CD14-positive monocyte (primary cell): ENCODE results near the gene TNIK. TPM values are rescaled to one million over a fixed set of nuclear protein-coding genes. Genes with fewer than 3 reads are reported as not detected.

Experiments used
- DNase-seq, 3 donors: peaks; one replicate each; pipeline ENCODE4 v3.0.0-alpha.2; 2011 to 2022
- H2AFZ ChIP-seq: 2 replicates; pipeline ENCODE4 v1.6.0; 2012; ENCODE audit warnings: mild to moderate bottlenecking, low read depth, low read length, inconsistent platforms; ENCODE audit not compliant: insufficient read depth, poor library complexity, severe bottlenecking
- H3K27ac ChIP-seq, 2 donors: 1 replicate in 1 of 2; 2 replicates in 1 of 2; pipeline ENCODE4 v1.5.1; 2012 to 2013; ENCODE audit warnings: low read length in 2 of 2, control low read depth in 1 of 2, inconsistent platforms in 1 of 2, low read depth in 1 of 2, mild to moderate bottlenecking in 1 of 2
- H3K27me3 ChIP-seq, 2 donors: one replicate each; pipeline versions ENCODE4 v1.6.0 to v1.6.1; 2011 to 2013; ENCODE audit warnings: low read length in 2 of 2; ENCODE audit not compliant: control insufficient read depth in 2 of 2, insufficient read depth in 2 of 2
- H3K36me3 ChIP-seq, 2 donors: replicated peaks in 1 of 2; 1 replicate in 1 of 2; 2 replicates in 1 of 2; pipeline versions ENCODE4 v1.5.1 to v1.6.1; 2012 to 2013; ENCODE audit warnings: low read length in 2 of 2, control low read depth in 1 of 2, inconsistent platforms in 1 of 2, mild to moderate bottlenecking in 1 of 2; ENCODE audit not compliant: insufficient read depth in 2 of 2, control insufficient read depth in 1 of 2
- H3K4me1 ChIP-seq, 2 donors: 1 replicate in 1 of 2; 2 replicates in 1 of 2; pipeline versions ENCODE4 v1.5.1 to v1.6.1; 2012 to 2013; ENCODE audit warnings: low read length in 2 of 2, control low read depth in 1 of 2, inconsistent platforms in 1 of 2, mild to moderate bottlenecking in 1 of 2, moderate library complexity in 1 of 2; ENCODE audit not compliant: insufficient read depth in 2 of 2, control insufficient read depth in 1 of 2
- H3K4me2 ChIP-seq: replicated peaks from 2 replicates; pipeline ENCODE3; 2012; ENCODE audit warnings: low read length, moderate library complexity, mild to moderate bottlenecking; ENCODE audit not compliant: poor library complexity, severe bottlenecking; ENCODE audit errors: extremely low read depth
- H3K4me3 ChIP-seq, 3 experiments: fragments of 200-600 bp in 1 of 3; sonication (generic) in 1 of 3; replicated peaks in 1 of 3; 1 replicate in 2 of 3; 2 replicates in 1 of 3; pipeline ENCODE4 v1.5.1; 2011 to 2013; ENCODE audit warnings: low read length in 3 of 3, mild to moderate bottlenecking in 3 of 3, control low read depth in 2 of 3, low read depth in 2 of 3, inconsistent platforms in 1 of 3, moderate library complexity in 1 of 3
- H3K79me2 ChIP-seq: 2 replicates; pipeline ENCODE4 v1.6.0; 2012; ENCODE audit warnings: mild to moderate bottlenecking, control low read depth, inconsistent platforms, low read length, moderate library complexity; ENCODE audit not compliant: insufficient read depth
- H3K9ac ChIP-seq: 2 replicates; pipeline ENCODE4 v1.6.0; 2017; ENCODE audit warnings: low read length, mild to moderate bottlenecking; ENCODE audit not compliant: insufficient read depth, poor library complexity, severe bottlenecking
- H3K9me3 ChIP-seq, 2 donors: replicated peaks in 1 of 2; 1 replicate in 1 of 2; 2 replicates in 1 of 2; pipeline versions ENCODE4 v1.5.1 to v1.6.1; 2012 to 2013; ENCODE audit warnings: low read length in 2 of 2, control low read depth in 1 of 2; ENCODE audit not compliant: control insufficient read depth in 1 of 2, insufficient read depth in 1 of 2
- H4K20me1 ChIP-seq: 2 replicates; pipeline ENCODE4 v1.6.0; 2012; ENCODE audit warnings: mild to moderate bottlenecking, low read length, control low read depth, moderate library complexity; ENCODE audit not compliant: insufficient read depth
- H3K27ac Mint-ChIP-seq, 7 donors: one replicate each; pipeline ENCODE4 v1.8.0; 2020; ENCODE audit warnings: mild to moderate bottlenecking in 7 of 7, mixed read lengths in 7 of 7, moderate library complexity in 6 of 7, inconsistent platforms in 2 of 7
- H3K27me3 Mint-ChIP-seq, 3 donors: one replicate each; pipeline ENCODE4 v1.8.0; 2021 to 2022; ENCODE audit warnings: low read depth in 3 of 3, mild to moderate bottlenecking in 3 of 3, mixed read lengths in 3 of 3, moderate library complexity in 3 of 3, inconsistent platforms in 1 of 3
- H3K36me3 Mint-ChIP-seq, 2 donors: one replicate each; pipeline ENCODE4 v1.8.0; 2020; ENCODE audit warnings: mixed read lengths in 2 of 2, inconsistent platforms in 1 of 2, mild to moderate bottlenecking in 1 of 2
- H3K4me1 Mint-ChIP-seq: one replicate; pipeline ENCODE4 v1.8.0; 2020; ENCODE audit warnings: mild to moderate bottlenecking, mixed read lengths
- H3K4me3 Mint-ChIP-seq, 2 donors: one replicate each; pipeline ENCODE4 v1.8.0; 2020; ENCODE audit warnings: mild to moderate bottlenecking in 2 of 2, mixed read lengths in 2 of 2, moderate library complexity in 1 of 2
- H3K9me3 Mint-ChIP-seq, 7 donors: one replicate each; pipeline ENCODE4 v1.8.0; 2020 to 2022; ENCODE audit warnings: mixed read lengths in 7 of 7, mild to moderate bottlenecking in 6 of 7, moderate library complexity in 6 of 7, inconsistent platforms in 2 of 7
- CTCF ChIP-seq: fragments of 200-600 bp; IDR thresholded peaks from one replicate; pipeline ENCODE4 v1.8.0; 2022; ENCODE audit warnings: antibody characterized with exemption, mild to moderate bottlenecking
- WGBS: methylation state at CpG from one replicate; pipeline ENCODE4 v1.1.5; 2013; ENCODE audit warnings: missing lambda C conversion rate; ENCODE audit not compliant: insufficient coverage; 5-methylcytosine and 5-hydroxymethylcytosine counted together
- intact Hi-C, 2 donors: fragments of 100-400 bp; cut with micrococcal nuclease; formaldehyde crosslinking; loops; one replicate each; pipeline versions ENCODE4 v1.15.0 to v1.15.1; 2023
- polyA plus RNA-seq, 3 donors: library from polyadenylated mRNA; depleted of rRNA in 1 of 3; unstranded in 2 of 3; stranded (reverse) in 1 of 3; fragments of 300-500 nt in 2 of 3; fragments of >200 nt in 1 of 3; fragmentation: Illumina TruSeq in 2 of 3; gene quantifications; 1 replicate in 2 of 3; 2 replicates in 1 of 3; pipeline ENCODE4 v1.2.3, GENCODE V29; 2012 to 2021

Gene TNIK
- polyA plus RNA-seq, 3 donors = 0.36 to 1.8 (median 0.75) TPM

- H3K9me3 ChIP-seq = no peaks in the 10 kb centered on the region
- no peaks in the 10 kb centered on the region for H3K4me1 Mint-ChIP-seq
- intact Hi-C loops = no loop called here
- WGBS = 100% methylated on average over 1 of the region's 3 CpGs
- no peaks in the 10 kb centered on the region for H3K4me1 ChIP-seq
- no peaks in the 10 kb centered on the region for H3K36me3 Mint-ChIP-seq
- H3K4me2 ChIP-seq = no peak overlapping the region
- no peaks in the 10 kb centered on the region for H4K20me1 ChIP-seq
- H3K27ac Mint-ChIP-seq = no peak overlapping the region
- H2AFZ ChIP-seq = no peak overlapping the region
- no peak overlapping the region for H3K4me3 ChIP-seq
- no peaks in the 10 kb centered on the region for H3K36me3 ChIP-seq
- no peak overlapping the region for H3K9ac ChIP-seq
- H3K4me3 Mint-ChIP-seq = no peak overlapping the region
- no peaks in the 10 kb centered on the region for H3K79me2 ChIP-seq
- H3K27me3 ChIP-seq = no peaks in the 10 kb centered on the region
- DNase-seq = no peak
- no peak overlapping the region for H3K27ac ChIP-seq
- H3K9me3 Mint-ChIP-seq = no peaks in the 10 kb centered on the region
- H3K27me3 Mint-ChIP-seq = no peaks in the 10 kb centered on the region
- TF ChIP-seq CTCF = no peak
Observed at GRCh38 chr3:171417813-171418212, 42.4 kb downstream of the TNIK start.

- no peak for DNase-seq
- Histone ChIP-seq H3K9ac (no peak overlapping the region), H3K4me3 (no peak overlapping the region), H3K27me3 (no peaks in the 10 kb centered on the region), H4K20me1 (no peaks in the 10 kb centered on the region), H3K27ac (no peak overlapping the region), H3K4me2 (no peak overlapping the region), H3K36me3 (no peaks in the 10 kb centered on the region), H3K79me2 (no peaks in the 10 kb centered on the region), H2AFZ (no peak overlapping the region), H3K4me1 (no peaks in the 10 kb centered on the region), H3K9me3 (no peaks in the 10 kb centered on the region)
- no peak overlapping the region for H3K4me3 Mint-ChIP-seq
- H3K36me3 Mint-ChIP-seq = no peaks in the 10 kb centered on the region
- intact Hi-C loops = no loop called here
- H3K9me3 Mint-ChIP-seq = no peaks in the 10 kb centered on the region
- WGBS = no CpG with 5 or more reads among the region's 1 CpG
- no peaks in the 10 kb centered on the region for H3K27me3 Mint-ChIP-seq
- TF ChIP-seq CTCF = no peak
- no peak overlapping the region for H3K27ac Mint-ChIP-seq
- no peaks in the 10 kb centered on the region for H3K4me1 Mint-ChIP-seq
Observed at GRCh38 chr3:171417137-171417536, 43.1 kb downstream of the TNIK start.
